ENCODE results near the gene TMPRSS9. TPM values are rescaled to one million over a fixed set of nuclear protein-coding genes. Genes with fewer than 3 reads are reported as not detected.

The TMPRSS9 gene
- not detected in 2 replicates for total RNA-seq
- long read RNA-seq = 0 reads

DNA sequence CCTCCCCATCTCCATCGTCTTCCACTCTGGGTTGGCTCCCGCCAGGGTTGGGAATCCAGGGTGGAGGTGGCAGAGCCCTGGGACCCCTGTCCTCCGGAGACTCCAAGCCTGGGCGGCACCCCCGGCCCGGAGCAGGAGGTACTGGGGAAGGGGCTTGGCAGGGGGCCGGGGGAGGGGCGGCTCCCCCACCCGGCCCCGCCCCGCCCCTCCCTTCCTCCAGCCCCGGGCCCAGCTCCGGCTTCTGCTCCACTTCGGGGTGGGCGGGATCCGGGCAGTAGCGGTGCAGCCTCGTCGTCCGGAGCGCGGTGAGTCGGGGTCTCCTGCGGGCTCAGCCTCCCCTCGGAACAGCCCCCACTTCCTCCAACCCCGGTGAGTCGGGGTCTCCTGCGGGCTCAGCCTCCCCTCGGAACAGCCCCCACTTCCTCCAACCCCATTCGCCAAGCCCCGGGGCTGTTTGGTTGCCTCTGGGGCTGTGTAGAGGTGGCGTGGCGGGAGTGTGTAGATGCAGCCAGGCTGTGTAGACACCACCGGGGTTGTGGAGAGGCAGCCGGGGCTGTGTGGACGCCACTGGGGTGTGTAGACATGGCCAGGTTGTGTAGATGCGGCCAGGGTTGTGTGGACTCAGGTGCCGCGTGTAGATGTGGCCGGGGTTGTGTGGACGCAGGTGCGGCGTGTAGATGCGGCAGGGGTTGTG is at the start of gene TMPRSS9:
Gene TMPRSS9, plus strand, starts transcription at position 274 of the 694 bp plus-strand sequence. CDS start 29,521 bp downstream, outside the sequence.
- Mint-ChIP-seq H3K4me3 (ENCODE audit: low read depth) (no peak within 1 kb of the TSS), H3K27me3 (peaks cover 20% of the 10 kb centered on the region), H3K36me3 (ENCODE audit: insufficient read depth) (no peaks in the 10 kb centered on the region), H3K9me3 (ENCODE audit: low read depth) (no peaks in the 10 kb centered on the region), H3K4me1 (ENCODE audit: low read depth) (no peaks in the 10 kb centered on the region), H3K27ac (peak within 1 kb of the TSS; percentile 53)
- TF ChIP-seq, protein P1, sequence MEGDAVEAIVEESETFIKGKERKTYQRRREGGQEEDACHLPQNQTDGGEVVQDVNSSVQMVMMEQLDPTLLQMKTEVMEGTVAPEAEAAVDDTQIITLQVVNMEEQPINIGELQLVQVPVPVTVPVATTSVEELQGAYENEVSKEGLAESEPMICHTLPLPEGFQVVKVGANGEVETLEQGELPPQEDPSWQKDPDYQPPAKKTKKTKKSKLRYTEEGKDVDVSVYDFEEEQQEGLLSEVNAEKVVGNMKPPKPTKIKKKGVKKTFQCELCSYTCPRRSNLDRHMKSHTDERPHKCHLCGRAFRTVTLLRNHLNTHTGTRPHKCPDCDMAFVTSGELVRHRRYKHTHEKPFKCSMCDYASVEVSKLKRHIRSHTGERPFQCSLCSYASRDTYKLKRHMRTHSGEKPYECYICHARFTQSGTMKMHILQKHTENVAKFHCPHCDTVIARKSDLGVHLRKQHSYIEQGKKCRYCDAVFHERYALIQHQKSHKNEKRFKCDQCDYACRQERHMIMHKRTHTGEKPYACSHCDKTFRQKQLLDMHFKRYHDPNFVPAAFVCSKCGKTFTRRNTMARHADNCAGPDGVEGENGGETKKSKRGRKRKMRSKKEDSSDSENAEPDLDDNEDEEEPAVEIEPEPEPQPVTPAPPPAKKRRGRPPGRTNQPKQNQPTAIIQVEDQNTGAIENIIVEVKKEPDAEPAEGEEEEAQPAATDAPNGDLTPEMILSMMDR (IDR thresholded peaks at IDR 0.05; ENCODE audit: unreplicated experiment) = no peak
- no peak for DNase-seq (ENCODE audit: low spot score, unreplicated experiment)

DNA sequence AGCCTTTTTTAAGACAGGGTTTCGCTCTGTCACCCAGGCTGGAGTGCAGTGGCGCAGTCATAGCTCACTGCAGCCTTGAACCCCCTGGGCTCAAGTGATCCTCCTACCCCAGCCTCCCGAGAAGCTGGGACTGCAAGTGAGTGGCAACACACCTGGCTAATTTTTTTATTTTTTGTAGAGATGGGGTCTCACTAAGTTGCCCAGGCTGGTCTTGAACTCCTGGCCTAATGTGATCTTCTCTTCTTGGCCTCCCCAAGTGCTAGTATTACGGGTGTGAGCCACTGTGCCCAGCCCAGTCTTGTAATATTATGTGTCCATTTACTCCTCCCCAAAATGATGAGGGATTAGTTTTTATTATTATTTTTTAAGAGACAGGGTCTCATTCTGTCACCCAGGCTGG is 49.0 kb upstream of the TMPRSS9 start:
- TF ChIP-seq, protein P1 (IDR thresholded peaks at IDR 0.05; ENCODE audit: unreplicated experiment) = no peak
- Mint-ChIP-seq H3K36me3 (ENCODE audit: insufficient read depth) (peaks cover 3% of the 10 kb centered on the region), H3K27me3 (peaks cover 47% of the 10 kb centered on the region), H3K4me3 (ENCODE audit: low read depth) (no peak overlapping the region), H3K9me3 (ENCODE audit: low read depth) (peaks cover 5% of the 10 kb centered on the region), H3K4me1 (ENCODE audit: low read depth) (no peaks in the 10 kb centered on the region), H3K27ac (no peak overlapping the region)
- DNase-seq (ENCODE audit: low spot score, unreplicated experiment) = no peak

DNA sequence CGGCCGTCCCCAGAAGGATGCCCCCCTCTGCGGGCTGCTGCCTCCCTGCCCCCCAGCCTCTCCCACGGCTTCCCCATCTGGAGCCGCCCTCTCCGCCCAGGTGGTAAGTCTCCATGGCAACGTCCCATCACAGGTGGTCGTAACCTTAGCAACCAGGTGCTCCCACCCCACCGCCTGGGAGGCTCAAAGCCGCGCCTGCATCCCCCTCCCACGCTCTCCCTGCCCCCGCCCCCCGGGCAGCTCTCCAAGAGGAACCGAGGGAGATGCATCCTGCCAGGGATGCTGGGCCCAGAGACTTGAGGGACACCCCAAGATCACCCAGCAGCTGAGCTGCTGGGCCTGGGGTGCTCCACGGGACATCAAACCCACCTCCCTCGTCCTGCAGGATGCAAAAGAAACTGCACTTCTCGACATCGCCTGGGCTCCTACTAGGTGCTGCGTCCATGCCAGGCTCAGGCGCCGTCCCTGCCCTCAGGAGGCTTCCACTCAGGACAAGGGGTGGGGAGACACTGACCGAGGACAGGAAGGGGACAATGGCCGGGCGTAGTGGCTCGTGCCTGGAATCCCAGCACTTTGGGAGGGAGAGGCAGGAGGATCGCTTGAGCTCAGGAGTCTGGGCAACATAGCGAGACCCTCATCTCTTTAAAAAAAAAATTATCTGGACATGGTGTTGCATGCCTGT is 47.1 kb upstream of the TMPRSS9 start:
- Mint-ChIP-seq H3K9me3 (ENCODE audit: low read depth) (peaks cover 5% of the 10 kb centered on the region), H3K27ac (no peak overlapping the region), H3K4me3 (ENCODE audit: low read depth) (no peak overlapping the region), H3K4me1 (ENCODE audit: low read depth) (no peaks in the 10 kb centered on the region), H3K36me3 (ENCODE audit: insufficient read depth) (peaks cover 3% of the 10 kb centered on the region), H3K27me3 (peaks cover 37% of the 10 kb centered on the region)
- TF ChIP-seq, protein P1 (IDR thresholded peaks at IDR 0.05; ENCODE audit: unreplicated experiment) = no peak
- no peak for DNase-seq (ENCODE audit: low spot score, unreplicated experiment)

DNA sequence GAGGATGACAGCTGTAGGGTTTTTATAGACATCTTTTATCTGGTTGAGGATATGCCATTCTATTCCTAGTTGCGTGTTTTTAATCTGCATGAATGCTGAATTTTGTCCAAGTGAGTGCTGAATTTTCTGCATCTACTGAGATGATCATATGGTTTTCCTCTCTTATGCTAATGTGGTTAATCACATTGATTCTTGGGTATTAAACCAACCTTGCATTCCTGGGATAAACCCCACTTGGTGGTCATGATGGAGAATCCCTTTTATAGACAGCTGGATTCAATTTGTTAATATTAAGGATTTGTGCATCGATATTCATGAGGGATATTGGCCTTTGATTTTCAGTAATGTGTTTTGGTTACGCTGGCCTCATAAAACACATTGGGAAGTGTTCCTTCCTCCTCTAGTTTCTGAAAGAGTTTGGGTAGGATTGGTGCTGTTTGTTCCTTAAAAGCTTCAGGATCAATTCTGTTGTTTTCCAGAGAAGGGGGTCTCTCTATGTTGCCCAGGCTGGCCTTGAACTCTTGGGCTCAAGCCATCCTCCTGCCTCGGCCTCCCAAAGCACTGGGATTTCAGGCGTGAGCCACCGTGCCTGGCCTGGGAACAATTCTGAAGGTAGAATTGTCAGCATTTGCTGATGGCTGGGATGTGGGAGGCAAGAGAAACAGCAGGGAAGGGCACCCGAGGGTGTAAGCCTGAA is 44.8 kb upstream of the TMPRSS9 start:
- Mint-ChIP-seq H3K4me3 (ENCODE audit: low read depth) (no peak overlapping the region), H3K36me3 (ENCODE audit: insufficient read depth) (peaks cover 3% of the 10 kb centered on the region), H3K27ac (no peak overlapping the region), H3K4me1 (ENCODE audit: low read depth) (no peaks in the 10 kb centered on the region), H3K27me3 (peaks cover 19% of the 10 kb centered on the region), H3K9me3 (ENCODE audit: low read depth) (peaks cover 5% of the 10 kb centered on the region)
- no peak for DNase-seq (ENCODE audit: low spot score, unreplicated experiment)
- TF ChIP-seq, protein P1 (IDR thresholded peaks at IDR 0.05; ENCODE audit: unreplicated experiment) = no peak

DNA sequence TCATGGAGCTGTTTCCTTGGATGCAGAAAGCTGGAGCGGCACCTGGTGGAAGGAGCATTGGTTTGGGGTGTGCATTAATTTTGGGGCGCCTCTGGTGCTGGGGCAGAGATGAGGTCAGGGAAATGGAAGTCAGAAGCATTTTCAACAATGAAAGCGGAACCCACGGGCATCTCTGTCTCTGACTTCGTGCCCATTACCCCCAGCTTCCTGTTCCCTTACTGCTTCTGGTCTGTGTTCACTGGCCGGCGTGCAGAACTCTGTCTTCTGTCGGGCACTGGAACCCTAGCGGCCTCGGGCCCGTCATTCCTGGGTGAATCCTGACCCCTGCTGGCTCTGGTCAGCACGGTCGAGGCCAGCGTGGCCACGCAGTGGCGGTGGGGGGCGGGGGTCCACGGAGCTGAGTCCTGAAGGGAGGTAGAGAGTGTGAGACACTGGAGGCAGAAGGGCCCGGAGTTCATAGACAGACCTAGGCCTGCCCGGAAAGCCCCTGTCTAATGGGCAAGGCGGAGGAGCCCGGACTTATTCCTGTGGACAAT is 44.2 kb upstream of the TMPRSS9 start:
- no peak overlapping the region for H3K27ac Mint-ChIP-seq
- no peaks in the 10 kb centered on the region for H3K4me1 Mint-ChIP-seq (ENCODE audit: low read depth)
- peaks cover 5% of the 10 kb centered on the region for H3K9me3 Mint-ChIP-seq (ENCODE audit: low read depth)
- H3K36me3 Mint-ChIP-seq (ENCODE audit: insufficient read depth) = peaks cover 3% of the 10 kb centered on the region
- H3K27me3 Mint-ChIP-seq = peaks cover 19% of the 10 kb centered on the region
- TF ChIP-seq, protein P1 (IDR thresholded peaks at IDR 0.05; ENCODE audit: unreplicated experiment) = peak; percentile 68
- DNase-seq (ENCODE audit: low spot score, unreplicated experiment) = peak; percentile 53
- no peak overlapping the region for H3K4me3 Mint-ChIP-seq (ENCODE audit: low read depth)
